Measurements from ENCODE around the gene LRAT. TPM values are rescaled to one million over a fixed set of nuclear protein-coding genes. Genes with fewer than 3 reads are reported as not detected.

LRAT gene
- total and polyA plus RNA-seq, 9 of the 15 experiments (the other 6 are each of a cell fraction or from before 2014, with no cell fraction given): 0.03 to 0.41 (median 0.07) TPM; not detected in 4

- TF ChIP-seq MBD1 (CRISPR knock-in tag; IDR thresholded peaks at IDR 0.05): no peak
- TF ChIP-seq HOXB6 (CRISPR knock-in tag; IDR thresholded peaks at IDR 0.05; ENCODE audit: borderline replicate concordance): no peak
- TF ChIP-seq ZKSCAN8 (CRISPR knock-in tag; IDR thresholded peaks at IDR 0.05): no peak
- TF ChIP-seq LARP7 (IDR thresholded peaks at IDR 0.05): no peak
- no peak for TF ChIP-seq KAT7 (CRISPR knock-in tag; IDR thresholded peaks at IDR 0.05; ENCODE audit: borderline replicate concordance)
Observed at GRCh38 chr4:154720123-154720522, 23.7 kb upstream of the LRAT start (continued).

- in situ Hi-C loops (cut with MboI) (no loop called here), intact Hi-C loops (cut with micrococcal nuclease) (no loop called here)
- FAIRE-seq: no peak
- H2AFZ ChIP-seq (ENCODE audit: low read depth, low read length): no peak overlapping the region
- H3K79me2 ChIP-seq (ENCODE audit: control insufficient read depth, insufficient read depth, low read length): no peaks in the 10 kb centered on the region
- ChIA-PET POLR2A (no interaction called here), CTCF (ENCODE audit: low intra/inter-chr PET ratio) (no interaction called here)
- no peak for DNase-seq (ENCODE audit: extremely low read depth in 1 of 4, low spot score in 3 of 4)
- 4% methylated on average over 3 of the region's 3 CpGs for WGBS (ENCODE audit: insufficient coverage, low coverage, missing lambda C conversion rate)
- no peaks in the 10 kb centered on the region for H4K20me1 ChIP-seq (replicated peaks; ENCODE audit: control insufficient read depth, insufficient read depth, low read length)
- no peak overlapping the region for H3K4me3 ChIP-seq
- no peaks in the 10 kb centered on the region for H3K36me3 ChIP-seq (ENCODE audit: control insufficient read depth, insufficient read depth, low read length)
- TF ChIP-seq SRF (CRISPR knock-in tag; IDR thresholded peaks at IDR 0.05): no peak
- peak; percentile 9 for TF ChIP-seq MEIS2 (IDR thresholded peaks at IDR 0.05; ENCODE audit: partially characterized antibody)
- no peaks in the 10 kb centered on the region for H3K9me1 ChIP-seq (ENCODE audit: control insufficient read depth, insufficient read depth, low read length)
- no peak overlapping the region for H3K27ac ChIP-seq (ENCODE audit: extremely low read depth, low read depth, low read length)
- no peaks in the 10 kb centered on the region; a peak in 1 of 5 replicates for H3K4me1 ChIP-seq (replicated peaks in 1 of 2; ENCODE audit: control insufficient read depth in 2 of 2, insufficient read depth in 2 of 2, low read length in 2 of 2)
- no peak overlapping the region for H3K9ac ChIP-seq (ENCODE audit: insufficient read depth in 1 of 2, low read depth in 2 of 2, low read length in 2 of 2)
- no peaks in the 10 kb centered on the region; a peak in 1 of 5 replicates for H3K27me3 ChIP-seq (ENCODE audit: control insufficient read depth in 2 of 2, insufficient read depth in 2 of 2, low read length in 2 of 2)
- no TSS peak for BruUV-seq (replicated peaks)
- H3K4me2 ChIP-seq (ENCODE audit: insufficient read depth, low read length): no peak overlapping the region
- no peak for ATAC-seq
- H3K9me3 ChIP-seq (replicated peaks; ENCODE audit: control insufficient read depth, insufficient read depth, low read depth, low read length): no peaks in the 10 kb centered on the region
Observed at GRCh38 chr4:154720618-154721267, 23.1 kb upstream of the LRAT start.

Measured in K562 (cell line).